Central memory CD8-positive, alpha-beta T cell (primary cell): ENCODE results near the gene SERGEF.
A peak's percentile ranks its signal among the peaks of the same experiment; 100 is the strongest.
"Not testable (repeated sequence)": the region's sequence is repeated elsewhere in the genome, so short reads cannot be mapped to it uniquely, and the experiment has no call there.

ENCODE experiments used
- ATAC-seq: fragments of 150-1000 bp; cut with Tn5 transposase; replicated peaks from 2 replicates; pipeline ENCODE4 v1.10.0; 2022; ENCODE audit warnings: mild to moderate bottlenecking, moderate FRiP score, moderate number of reproducible peaks; ENCODE audit not compliant: poor library complexity, severe bottlenecking; ENCODE audit errors: extremely low read depth
- DNase-seq, 2 donors: peaks; one replicate each; pipeline ENCODE4 v3.0.0; 2021; ENCODE audit warnings: low spot score in 2 of 2
- H3K27ac Mint-ChIP-seq: one replicate; pipeline ENCODE4 v1.8.0; 2022; ENCODE audit warnings: low read depth, mild to moderate bottlenecking, moderate library complexity, mixed read lengths
- H3K27me3 Mint-ChIP-seq: one replicate; pipeline ENCODE4 v1.8.0; 2022; ENCODE audit warnings: mixed read lengths
- H3K36me3 Mint-ChIP-seq: one replicate; pipeline ENCODE4 v1.8.0; 2022; ENCODE audit warnings: mild to moderate bottlenecking, moderate library complexity, mixed read lengths; ENCODE audit not compliant: insufficient read depth
- H3K4me1 Mint-ChIP-seq: one replicate; pipeline ENCODE4 v1.8.0; 2022; ENCODE audit warnings: mixed read lengths
- H3K4me3 Mint-ChIP-seq: one replicate; pipeline ENCODE4 v1.8.0; 2022; ENCODE audit warnings: mild to moderate bottlenecking, moderate library complexity, mixed read lengths
- H3K9me3 Mint-ChIP-seq: one replicate; pipeline ENCODE4 v1.8.0; 2022; ENCODE audit warnings: mixed read lengths

The SERGEF gene

DNA sequence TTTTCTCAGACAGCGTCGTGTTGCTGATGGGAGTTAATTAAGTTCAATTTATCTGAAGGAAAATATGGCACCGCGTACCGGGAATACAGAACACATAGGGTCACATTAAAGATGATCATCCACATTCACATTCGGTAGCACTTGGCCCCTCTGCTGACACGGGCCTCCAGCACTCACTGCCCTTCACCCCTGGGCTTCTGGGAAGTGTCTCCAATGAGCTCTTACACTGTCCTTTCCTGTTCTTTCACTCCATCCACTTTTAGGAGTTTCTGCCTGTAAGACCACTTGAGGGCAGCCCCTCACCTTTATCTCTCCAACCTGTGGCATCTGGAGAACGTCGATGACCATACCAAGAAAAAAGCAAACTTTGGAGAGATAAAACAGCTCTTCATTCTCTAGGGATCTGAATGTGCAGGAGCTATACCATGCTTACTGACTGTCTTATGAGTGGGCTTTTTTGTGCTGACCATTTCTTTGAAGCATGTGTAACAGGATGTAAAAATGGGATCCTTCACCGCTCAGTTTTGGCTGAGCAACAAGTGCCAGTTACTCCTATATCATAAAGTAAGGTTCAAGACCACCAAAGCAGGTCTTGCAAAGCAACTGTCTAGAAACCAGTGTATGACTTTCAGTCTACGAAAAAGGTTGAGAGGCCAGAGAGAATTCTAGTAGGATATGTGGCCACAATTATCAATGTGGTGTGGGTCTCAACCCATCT lies 1.1 kb upstream of the SERGEF start:
- peak overlapping the region; percentile 93 for H3K4me3 Mint-ChIP-seq
- H3K9me3 Mint-ChIP-seq: no peaks in the 10 kb centered on the region
- DNase-seq (no peak), ATAC-seq (no peak)
- peak overlapping the region; percentile 92 for H3K27ac Mint-ChIP-seq
- no peaks in the 10 kb centered on the region for H3K27me3 Mint-ChIP-seq
- peaks cover 42% of the 10 kb centered on the region for H3K4me1 Mint-ChIP-seq
- peaks cover 23% of the 10 kb centered on the region for H3K36me3 Mint-ChIP-seq

GRCh38 chr11:18012122-18012905 lies 533 bp downstream of the SERGEF start:
- Mint-ChIP-seq H3K36me3 (peaks cover 29% of the 10 kb centered on the region), H3K4me3 (peak overlapping the region; percentile 93), H3K27ac (peak overlapping the region; percentile 92), H3K4me1 (peaks cover 42% of the 10 kb centered on the region), H3K27me3 (no peaks in the 10 kb centered on the region), H3K9me3 (no peaks in the 10 kb centered on the region)
- ATAC-seq (peak; percentile 19), DNase-seq (peak; percentile 19 to 32)

GRCh38 chr11:18011633-18012032 lies 1.2 kb downstream of the SERGEF start:
- no peak for ATAC-seq
- H3K27me3 Mint-ChIP-seq: no peaks in the 10 kb centered on the region
- no peak for DNase-seq
- peaks cover 42% of the 10 kb centered on the region for H3K4me1 Mint-ChIP-seq
- no peaks in the 10 kb centered on the region for H3K9me3 Mint-ChIP-seq
- H3K27ac Mint-ChIP-seq: peak overlapping the region; percentile 92
- peak overlapping the region; percentile 93 for H3K4me3 Mint-ChIP-seq
- peaks cover 31% of the 10 kb centered on the region for H3K36me3 Mint-ChIP-seq

DNA sequence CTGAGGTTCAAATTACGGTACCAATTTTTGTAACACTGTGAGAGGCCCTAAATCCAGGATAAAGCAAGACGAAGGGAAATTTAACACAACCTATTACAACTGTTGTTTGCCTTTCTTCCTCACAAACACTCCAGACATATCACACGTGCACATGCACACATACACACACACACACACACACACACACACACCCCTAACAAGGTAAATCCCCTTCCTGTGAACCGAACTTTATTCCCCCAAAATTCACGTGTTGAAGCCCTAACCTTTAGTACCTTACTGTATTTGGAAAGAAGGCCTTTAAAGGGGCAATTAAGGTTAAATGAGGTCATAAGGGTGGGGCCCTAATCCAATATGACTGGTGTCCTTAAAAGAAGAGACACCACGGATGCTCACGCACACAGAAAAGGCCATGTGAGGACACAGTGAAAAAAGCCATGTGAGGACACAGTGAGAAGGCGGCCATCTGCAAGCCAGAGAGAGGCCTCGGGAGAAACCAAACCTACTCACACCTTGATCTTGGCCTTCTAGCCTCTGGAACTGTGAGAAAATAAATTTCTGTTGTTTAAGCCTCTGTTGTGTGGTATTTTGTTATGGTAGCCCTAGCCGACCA lies 1.8 kb downstream of the SERGEF start:
- Mint-ChIP-seq H3K4me1 (peaks cover 42% of the 10 kb centered on the region), H3K9me3 (no peaks in the 10 kb centered on the region), H3K27me3 (no peaks in the 10 kb centered on the region), H3K4me3 (no peak overlapping the region), H3K27ac (peak overlapping the region; percentile 92), H3K36me3 (peaks cover 34% of the 10 kb centered on the region)
- DNase-seq: no peak
- no peak for ATAC-seq

- Mint-ChIP-seq H3K9me3 (no peaks in the 10 kb centered on the region), H3K4me3 (no peak overlapping the region), H3K27me3 (no peaks in the 10 kb centered on the region), H3K36me3 (peaks cover 37% of the 10 kb centered on the region), H3K27ac (peak overlapping the region; percentile 92), H3K4me1 (peaks cover 42% of the 10 kb centered on the region)
- DNase-seq (no peak), ATAC-seq (no peak)
These were observed 2.7 kb downstream of the SERGEF start for GRCh38 chr11:18010121-18010670.

DNA sequence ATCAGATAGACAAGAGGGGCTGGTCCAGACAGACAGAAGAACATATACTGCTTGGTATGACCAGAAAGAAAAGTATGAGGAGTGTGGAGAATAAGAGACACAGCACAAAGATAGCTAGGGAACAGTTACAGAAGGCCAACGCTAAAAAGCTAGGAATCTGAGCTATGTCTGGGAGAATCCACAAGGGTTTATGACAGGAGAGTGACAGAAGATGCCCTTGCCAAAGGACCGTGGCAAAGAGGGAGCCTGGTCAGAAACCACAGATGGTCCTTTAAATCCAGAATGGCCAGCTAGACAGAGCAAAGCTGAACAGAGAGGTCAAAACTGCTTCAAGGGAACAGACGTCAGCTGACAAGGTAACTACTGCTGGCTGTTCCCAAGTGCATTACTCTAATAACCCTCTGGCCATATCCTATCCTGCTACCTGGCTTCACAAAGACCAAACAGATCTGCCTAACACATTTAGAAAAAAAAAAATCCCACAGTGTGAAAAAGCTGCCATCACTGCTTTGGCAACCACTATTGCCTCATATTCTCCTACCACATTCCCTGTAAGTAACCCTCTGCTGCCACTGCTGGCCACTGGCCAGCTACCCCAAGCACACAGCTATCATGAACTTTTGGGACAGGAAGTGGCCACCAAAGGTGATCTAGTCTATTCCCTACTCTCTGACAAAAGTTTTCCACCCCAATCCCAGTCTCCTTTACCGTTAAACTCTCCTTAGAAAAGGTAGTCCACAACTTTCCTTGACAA lies 7.3 kb downstream of the SERGEF start:
- H3K9me3 Mint-ChIP-seq: no peaks in the 10 kb centered on the region
- H3K27me3 Mint-ChIP-seq: no peaks in the 10 kb centered on the region
- H3K4me1 Mint-ChIP-seq: peaks cover 5% of the 10 kb centered on the region
- H3K36me3 Mint-ChIP-seq: peaks cover 31% of the 10 kb centered on the region
- DNase-seq (no peak), ATAC-seq (no peak)
- no peak overlapping the region for H3K4me3 Mint-ChIP-seq
- no peak overlapping the region for H3K27ac Mint-ChIP-seq

DNA sequence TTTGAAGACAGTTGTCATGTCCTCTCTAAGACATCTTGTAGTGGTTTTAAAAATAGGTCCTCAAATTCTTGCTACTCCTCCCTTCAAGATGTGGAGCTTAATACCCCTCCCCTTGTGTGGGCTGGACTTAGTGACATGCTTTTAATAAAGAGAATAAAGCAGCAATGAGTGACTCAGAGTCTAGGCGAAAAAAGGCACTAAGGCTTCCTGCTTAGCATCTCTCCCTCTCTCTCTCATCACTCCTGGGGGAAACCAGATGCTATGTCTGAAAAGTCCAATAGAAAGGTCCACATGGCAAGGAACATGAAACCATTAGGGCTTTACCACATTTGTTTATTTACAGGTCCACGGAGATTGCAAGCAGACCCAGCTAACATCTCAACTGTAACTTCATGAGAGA lies 11.7 kb downstream of the SERGEF start:
- Mint-ChIP-seq H3K36me3 (peaks cover 43% of the 10 kb centered on the region), H3K4me1 (peaks cover under 1% of the 10 kb centered on the region), H3K27ac (no peak overlapping the region), H3K9me3 (no peaks in the 10 kb centered on the region), H3K27me3 (no peaks in the 10 kb centered on the region), H3K4me3 (no peak overlapping the region)
- ATAC-seq: no peak
- DNase-seq: no peak

- DNase-seq (no peak), ATAC-seq (no peak)
- Mint-ChIP-seq H3K9me3 (no peaks in the 10 kb centered on the region), H3K27me3 (no peaks in the 10 kb centered on the region), H3K4me1 (peaks cover 4% of the 10 kb centered on the region), H3K27ac (no peak overlapping the region), H3K4me3 (no peak overlapping the region), H3K36me3 (peaks cover 43% of the 10 kb centered on the region)
These were observed 12.1 kb downstream of the SERGEF start for GRCh38 chr11:18000760-18001159.

- not testable (repeated sequence) for H3K4me3 Mint-ChIP-seq, H3K27me3 Mint-ChIP-seq, H3K27ac Mint-ChIP-seq, H3K9me3 Mint-ChIP-seq, ATAC-seq, DNase-seq, H3K4me1 Mint-ChIP-seq
- H3K36me3 Mint-ChIP-seq: peaks cover 43% of the 10 kb centered on the region
These were observed 12.7 kb downstream of the SERGEF start for GRCh38 chr11:18000128-18000527.

- peaks cover 32% of the 10 kb centered on the region for H3K36me3 Mint-ChIP-seq
- H3K9me3 Mint-ChIP-seq: no peaks in the 10 kb centered on the region
- no peaks in the 10 kb centered on the region for H3K27me3 Mint-ChIP-seq
- DNase-seq (no peak), ATAC-seq (no peak)
- no peak overlapping the region for H3K27ac Mint-ChIP-seq
- H3K4me3 Mint-ChIP-seq: no peak overlapping the region
- peaks cover 9% of the 10 kb centered on the region for H3K4me1 Mint-ChIP-seq
These were observed 19.9 kb downstream of the SERGEF start for GRCh38 chr11:17992916-17993315.

DNA sequence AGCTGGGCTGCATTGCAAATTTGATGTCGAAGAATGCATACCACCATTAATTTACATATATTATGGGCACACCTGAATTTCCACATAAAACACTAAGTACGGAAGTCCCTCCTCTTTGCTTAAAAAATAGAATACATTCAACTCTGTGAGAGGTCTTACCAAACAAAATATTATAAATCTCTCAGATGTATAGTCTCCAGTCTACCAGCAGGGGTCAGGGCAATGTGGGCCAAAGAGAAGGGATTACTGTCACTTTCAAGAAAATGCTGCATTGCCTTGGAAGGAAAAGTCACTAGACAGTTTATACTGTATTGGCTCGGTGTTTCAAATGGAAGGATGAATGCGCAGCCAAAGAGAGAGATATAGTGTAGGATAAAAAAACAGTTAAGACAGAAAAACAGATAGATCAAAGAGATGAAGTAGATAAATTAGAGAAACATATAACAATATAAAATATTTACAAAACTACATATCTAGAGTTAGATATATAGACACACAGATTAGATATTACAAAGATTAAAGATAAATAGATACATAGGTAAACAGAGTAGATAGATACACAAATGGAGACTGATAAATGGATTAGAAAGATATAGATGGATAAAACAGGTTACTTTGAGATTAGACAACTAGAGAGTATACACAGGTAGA lies 20.9 kb downstream of the SERGEF start:
- ATAC-seq (no peak), DNase-seq (no peak)
- peak overlapping the region; percentile 1 for H3K27ac Mint-ChIP-seq
- H3K27me3 Mint-ChIP-seq: no peaks in the 10 kb centered on the region
- no peak overlapping the region for H3K4me3 Mint-ChIP-seq
- H3K9me3 Mint-ChIP-seq: no peaks in the 10 kb centered on the region
- peaks cover 34% of the 10 kb centered on the region for H3K36me3 Mint-ChIP-seq
- H3K4me1 Mint-ChIP-seq: peaks cover 9% of the 10 kb centered on the region

- no peak overlapping the region for H3K4me3 Mint-ChIP-seq
- no peak for ATAC-seq
- no peak overlapping the region for H3K27ac Mint-ChIP-seq
- H3K9me3 Mint-ChIP-seq: no peaks in the 10 kb centered on the region
- H3K36me3 Mint-ChIP-seq: peaks cover 30% of the 10 kb centered on the region
- peaks cover 5% of the 10 kb centered on the region for H3K4me1 Mint-ChIP-seq
- no peak for DNase-seq
- H3K27me3 Mint-ChIP-seq: no peaks in the 10 kb centered on the region
These were observed 23.5 kb downstream of the SERGEF start for GRCh38 chr11:17989306-17989705.
